ENCODE measurements around the gene SFTPA1.
"Not testable (repeated sequence)": the region's sequence is repeated elsewhere in the genome, so short reads cannot be mapped to it uniquely, and the experiment has no call there.

The SFTPA1 gene

DNA sequence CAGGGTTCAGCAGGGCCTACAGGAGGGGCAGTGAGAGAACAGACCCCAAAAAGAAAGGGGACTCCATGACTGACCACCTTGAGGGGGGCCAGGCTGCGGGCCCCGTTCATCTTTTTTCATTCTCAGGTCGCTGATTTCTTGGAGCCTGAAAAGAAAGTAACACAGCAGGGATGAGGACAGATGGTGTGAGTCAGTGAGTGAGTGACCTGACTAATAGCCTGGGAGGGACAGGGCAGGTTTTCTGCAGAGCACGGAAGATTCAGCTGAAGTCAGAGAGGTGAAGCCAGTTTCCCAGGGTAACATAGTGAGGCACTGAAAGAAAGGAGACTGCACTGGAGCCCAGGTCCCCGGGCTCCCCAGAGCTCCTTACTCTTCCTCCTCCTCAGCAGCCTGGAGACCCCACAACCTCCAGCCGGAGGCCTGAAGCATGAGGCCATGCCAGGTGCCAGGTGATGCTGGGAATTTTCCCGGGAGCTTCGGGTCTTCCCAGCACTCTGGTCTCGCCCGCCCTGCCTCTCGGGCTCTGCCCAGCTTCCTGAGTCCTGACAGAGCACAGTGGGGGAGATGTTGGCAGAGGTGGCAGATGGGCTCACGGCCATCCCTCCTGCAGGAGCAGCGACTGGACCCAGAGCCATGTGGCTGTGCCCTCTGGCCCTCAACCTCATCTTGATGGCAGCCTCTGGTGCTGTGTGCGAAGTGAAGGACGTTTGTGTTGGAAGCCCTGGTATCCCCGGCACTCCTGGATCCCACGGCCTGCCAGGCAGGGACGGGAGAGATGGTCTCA is 646 bp downstream of the SFTPA1 start:
- not testable (repeated sequence) for DNase-seq

DNA sequence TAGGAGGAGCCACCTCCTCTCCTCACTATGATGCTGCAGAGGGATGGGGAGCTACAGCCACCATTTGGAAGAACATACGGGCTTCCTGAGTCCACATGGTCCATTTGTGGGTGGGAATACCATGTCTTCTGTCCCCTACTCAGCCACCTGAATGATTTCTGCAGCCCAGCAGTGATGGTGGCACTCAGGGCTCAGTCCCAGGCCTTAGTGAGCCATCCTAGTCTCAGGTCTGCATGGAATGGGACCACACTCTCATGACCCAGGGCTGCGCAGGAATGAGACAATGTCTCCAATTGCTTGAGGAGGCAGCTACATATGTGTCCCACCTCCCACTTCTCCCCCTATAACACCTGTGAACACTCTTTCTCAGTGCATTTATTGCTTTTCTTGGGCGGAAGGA is 4.8 kb downstream of the SFTPA1 start:
- no peak for DNase-seq

- DNase-seq, result no peak
Observed at GRCh38 chr10:79616164-79616563, 5.4 kb downstream of the SFTPA1 start.

GRCh38 chr10:79623663-79624062 is 12.9 kb downstream of the SFTPA1 start:
- not testable (repeated sequence) for DNase-seq

DNA sequence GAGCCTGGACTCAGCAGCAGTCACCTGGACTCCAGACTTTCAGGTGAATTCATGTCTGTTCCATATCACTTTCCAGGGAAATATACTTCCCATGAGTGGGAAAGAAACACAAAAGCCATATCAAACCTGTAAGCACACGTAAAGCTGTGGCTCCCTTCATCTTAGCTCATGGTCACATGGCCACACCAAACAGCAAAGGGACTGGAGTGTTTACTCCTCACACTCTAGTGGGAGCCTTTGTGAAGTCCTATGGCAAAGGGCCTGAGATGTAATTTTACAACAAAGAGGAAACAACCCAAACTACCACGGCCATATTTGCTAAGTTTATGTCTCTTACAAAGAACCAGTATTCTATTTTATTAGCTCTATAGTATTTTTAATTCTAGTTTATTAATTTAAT is 16.3 kb downstream of the SFTPA1 start:
- no peak for DNase-seq

DNA sequence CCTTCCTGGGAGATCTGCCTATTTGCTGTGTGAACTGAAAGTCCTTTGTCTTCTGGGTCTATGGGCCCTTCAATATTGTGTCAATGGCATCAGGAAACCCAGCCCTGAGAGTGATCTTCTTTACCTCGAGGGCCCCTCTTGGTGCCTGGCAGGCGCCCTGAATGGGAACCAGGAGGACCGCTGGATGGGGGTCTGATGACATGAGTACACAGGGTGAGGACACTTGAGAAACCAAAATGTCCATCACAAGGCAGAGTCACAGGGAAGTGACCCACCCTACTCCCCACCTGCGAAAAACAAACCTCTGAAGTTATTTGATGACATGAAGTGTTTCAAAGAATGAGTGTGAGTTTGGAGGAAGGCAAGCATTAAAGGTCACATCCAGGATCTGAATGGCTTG is 17.3 kb downstream of the SFTPA1 start:
- DNase-seq, result no peak

DNA sequence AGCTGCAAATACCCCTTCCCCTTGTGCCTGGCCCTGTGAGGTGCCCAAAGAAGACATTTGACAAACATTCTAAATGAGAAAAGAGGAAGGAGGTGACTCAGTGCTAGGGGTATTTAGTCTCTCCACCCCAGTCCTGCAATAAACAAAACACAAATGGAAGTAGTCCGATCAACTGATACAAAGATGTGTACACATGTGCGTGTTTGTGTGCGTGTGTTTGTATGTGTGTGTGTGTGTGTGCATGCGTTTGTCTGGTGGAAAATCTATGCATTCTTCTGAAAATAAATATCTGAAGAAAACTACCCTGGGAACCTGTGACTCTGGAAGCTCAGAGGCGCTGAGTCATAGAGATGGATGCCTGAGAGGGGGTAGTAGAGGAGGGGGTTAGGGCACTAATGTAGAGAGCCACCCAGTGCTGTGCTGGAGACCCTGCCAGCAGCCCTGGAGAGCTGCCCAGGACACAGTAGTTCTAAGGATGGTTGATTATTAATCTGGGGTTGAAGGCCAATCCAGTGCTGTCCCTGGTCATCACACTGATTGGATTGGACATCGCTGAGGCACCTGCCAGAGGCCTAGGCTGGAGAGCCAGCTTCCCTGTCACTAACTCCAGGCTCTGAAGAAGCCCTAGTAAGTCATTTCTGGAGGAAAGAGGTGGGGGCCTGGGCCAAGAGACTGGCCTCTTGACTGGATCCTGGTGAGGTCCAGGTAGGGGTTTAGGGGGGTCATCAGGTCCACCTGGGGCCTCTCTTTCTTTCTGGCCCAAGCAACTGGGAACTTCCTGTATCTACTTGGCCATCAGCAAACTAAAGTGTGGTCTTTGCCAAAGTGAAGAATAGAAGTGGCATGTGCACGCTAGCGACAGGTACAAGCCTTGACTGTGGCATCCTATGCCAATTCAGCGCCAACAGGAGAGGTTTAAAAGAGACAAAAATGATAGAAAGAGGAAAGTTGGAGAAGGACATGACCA is 18.5 kb downstream of the SFTPA1 start:
- no peak for DNase-seq

GRCh38 chr10:79629955-79630327 is 19.2 kb downstream of the SFTPA1 start:
- DNase-seq, result no peak

DNA sequence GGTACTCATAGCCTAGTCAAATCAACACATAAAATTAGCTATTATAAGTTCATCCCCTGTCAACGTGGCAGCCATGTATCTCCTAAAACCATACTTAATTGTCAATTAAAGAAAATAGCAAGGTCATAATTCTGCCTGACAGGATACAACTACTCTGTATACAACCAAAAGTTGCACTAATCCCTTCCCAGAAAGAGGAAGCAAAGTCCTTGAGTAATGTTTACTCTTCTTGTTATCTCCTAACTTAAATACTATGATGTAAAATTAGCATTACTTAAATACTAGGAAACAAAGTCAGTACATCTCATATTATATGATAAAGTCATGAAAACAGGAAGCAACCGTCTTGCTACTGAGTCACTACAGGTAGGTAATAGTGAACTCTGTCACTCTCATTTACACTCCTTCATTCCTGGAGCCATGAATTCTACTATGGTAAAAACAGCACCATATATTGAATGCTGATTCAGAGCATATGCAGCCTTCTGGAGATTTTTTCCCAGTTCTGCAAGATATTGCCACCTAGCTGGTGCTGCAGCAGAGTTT is 26.0 kb downstream of the SFTPA1 start:
- not testable (repeated sequence) for DNase-seq

DNA sequence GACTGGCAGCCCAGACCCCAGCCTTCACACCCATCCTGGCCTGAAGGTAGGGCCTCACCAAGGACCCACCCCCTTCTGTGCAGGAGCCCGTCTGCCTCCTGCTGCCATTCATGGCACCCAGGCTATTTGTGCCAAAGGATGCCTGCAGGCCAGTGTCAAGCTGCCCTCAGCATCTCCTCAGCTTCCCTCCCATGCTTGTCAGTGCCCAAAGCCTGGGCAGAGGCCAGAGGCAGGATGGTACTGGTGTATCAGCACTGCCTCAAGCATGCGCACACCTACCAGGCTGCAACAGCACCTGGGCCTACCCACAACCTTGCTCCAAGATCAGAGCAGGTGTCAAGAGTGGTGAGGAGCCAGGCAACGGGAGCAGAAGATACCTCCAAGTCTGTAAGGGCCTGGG is 27.6 kb downstream of the SFTPA1 start:
- no peak for DNase-seq

DNA sequence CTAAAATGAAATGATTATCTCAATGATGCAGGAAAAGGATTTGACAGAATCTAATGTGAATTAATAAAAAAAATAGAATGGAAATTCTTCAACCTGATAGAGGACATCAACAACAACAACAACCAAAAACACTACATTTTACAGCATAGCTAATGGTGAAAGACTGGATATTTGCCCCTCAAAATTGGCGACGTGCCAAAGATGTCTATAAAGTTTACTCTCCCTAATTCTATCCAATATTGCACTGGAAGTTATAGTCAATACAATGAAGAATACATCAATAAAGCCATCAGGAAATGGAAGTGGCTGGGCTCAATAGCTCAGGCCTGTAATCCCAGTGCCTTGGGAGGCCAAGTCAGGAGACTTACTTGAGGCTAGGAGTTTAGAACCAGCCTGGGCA is 42.0 kb downstream of the SFTPA1 start:
- not testable (repeated sequence) for DNase-seq

DNA sequence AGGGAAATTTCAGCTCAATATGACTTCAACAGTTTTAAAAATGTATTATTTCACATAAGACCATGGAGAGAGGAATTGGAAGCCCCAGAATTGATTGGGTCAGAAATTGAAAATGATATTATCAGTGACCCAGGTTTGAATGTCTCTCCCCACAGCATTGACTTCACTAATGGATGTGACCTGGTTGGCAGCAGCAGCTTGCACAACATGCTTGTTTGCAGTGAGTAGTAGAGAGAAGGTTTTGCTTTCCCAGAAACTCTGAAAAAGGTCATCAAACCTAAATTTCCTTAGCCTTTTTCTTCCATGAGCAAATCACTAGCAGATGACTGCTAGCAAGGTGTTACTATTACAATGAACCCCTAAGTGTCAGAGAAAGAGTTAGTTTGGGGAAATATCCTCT is 52.5 kb downstream of the SFTPA1 start:
- DNase-seq, result not testable (repeated sequence)

GRCh38 chr10:79664686-79665085 is 53.9 kb downstream of the SFTPA1 start:
- DNase-seq, result not testable (repeated sequence)
